Activated CD4-positive, CD25-positive, alpha-beta regulatory T cell treated with anti-CD3 and anti-CD28 coated beads, Interleukin-2, amount 50 U/mL, for 24 hours (primary cell): Measurements from ENCODE around the gene CTPS2.

Source experiments
- ATAC-seq, 2 donors: fragments of 150-1000 bp; cut with Tn5 transposase; one replicate each; pipeline ENCODE4 v1.10.0; 2021; ENCODE audit warnings: mild to moderate bottlenecking in 1 of 2, moderate library complexity in 1 of 2

The CTPS2 gene

GRCh38 chrX:16547644-16548043 is 164.8 kb downstream of the CTPS2 start:
- no peak for ATAC-seq

- no peak for ATAC-seq
These were observed 167.5 kb downstream of the CTPS2 start for GRCh38 chrX:16544969-16545368.
